Measurements from ENCODE around the gene FGGY. TPM values are rescaled to one million over a fixed set of nuclear protein-coding genes. Genes with fewer than 3 reads are reported as not detected.
"Not testable (repeated sequence)": the region's sequence is repeated elsewhere in the genome, so short reads cannot be mapped to it uniquely, and the experiment has no call there.

Gene FGGY
- polyA plus RNA-seq, 6 donors from 2014 or later: 6.1 to 12.0 (median 7.3) TPM

- no peak for DNase-seq
- Mint-ChIP-seq H3K27ac (no peak overlapping the region), H3K4me1 (peaks cover 0 to 9% (median 3%) of the 10 kb centered on the region in 3 donors), H3K9me3 (peaks cover 0 to 6% (median under 1%) of the 10 kb centered on the region in 7 donors), H3K27me3 (no peaks in the 10 kb centered on the region), H3K4me3 (no peak overlapping the region), H3K36me3 (no peaks in the 10 kb centered on the region)
- no peak for ATAC-seq (ENCODE audit: low read depth in 2 of 2)
Measured at GRCh38 chr1:59596432-59596831, 299.5 kb downstream of the FGGY start.

- ATAC-seq (ENCODE audit: low read depth in 2 of 2): no peak
- no peaks in the 10 kb centered on the region for H3K27me3 Mint-ChIP-seq
Measured at GRCh38 chr1:59596956-59597355, 300.1 kb downstream of the FGGY start.

GRCh38 chr1:59597420-59598119, 300.7 kb downstream of the FGGY start:
- H3K4me3 Mint-ChIP-seq: no peak overlapping the region
- ATAC-seq (ENCODE audit: low read depth in 2 of 2) (no peak), DNase-seq (no peak)
- no peaks in the 10 kb centered on the region for H3K9me3 Mint-ChIP-seq
- no peaks in the 10 kb centered on the region for H3K36me3 Mint-ChIP-seq
- H3K27me3 Mint-ChIP-seq: no peaks in the 10 kb centered on the region
- H3K27ac Mint-ChIP-seq: no peak overlapping the region
- H3K4me1 Mint-ChIP-seq: peaks cover 0 to 9% (median 3%) of the 10 kb centered on the region in 3 donors

More at GRCh38 chr1:59596956-59597355, 300.1 kb downstream of the FGGY start:
- no peak for DNase-seq
- no peaks in the 10 kb centered on the region for H3K36me3 Mint-ChIP-seq
- no peak overlapping the region for H3K4me3 Mint-ChIP-seq
- H3K4me1 Mint-ChIP-seq: peaks cover 0 to 9% (median 3%) of the 10 kb centered on the region in 3 donors
- H3K27ac Mint-ChIP-seq: no peak overlapping the region
- peaks cover 0 to under 1% (median 0%) of the 10 kb centered on the region in 7 donors for H3K9me3 Mint-ChIP-seq

- no peaks in the 10 kb centered on the region for H3K9me3 Mint-ChIP-seq
- ATAC-seq (ENCODE audit: low read depth in 2 of 2): no peak
- DNase-seq: no peak
- peaks cover 0 to 9% (median 3%) of the 10 kb centered on the region in 3 donors for H3K4me1 Mint-ChIP-seq
- no peaks in the 10 kb centered on the region for H3K27me3 Mint-ChIP-seq
- H3K4me3 Mint-ChIP-seq: no peak overlapping the region
- no peaks in the 10 kb centered on the region for H3K36me3 Mint-ChIP-seq
- no peak overlapping the region for H3K27ac Mint-ChIP-seq
Measured at GRCh38 chr1:59598120-59598440, 301.2 kb downstream of the FGGY start.

GRCh38 chr1:59601041-59601441, 304.1 kb downstream of the FGGY start:
- Mint-ChIP-seq H3K36me3 (no peaks in the 10 kb centered on the region), H3K4me1 (no peaks in the 10 kb centered on the region), H3K27ac (no peak overlapping the region), H3K9me3 (no peaks in the 10 kb centered on the region), H3K27me3 (no peaks in the 10 kb centered on the region), H3K4me3 (no peak overlapping the region)
- DNase-seq (no peak), ATAC-seq (ENCODE audit: low read depth in 2 of 2) (no peak)

GRCh38 chr1:59601811-59602210, 304.9 kb downstream of the FGGY start:
- H3K9me3 Mint-ChIP-seq: no peaks in the 10 kb centered on the region
- DNase-seq (no peak), ATAC-seq (ENCODE audit: low read depth in 2 of 2) (no peak)
- no peaks in the 10 kb centered on the region for H3K4me1 Mint-ChIP-seq
- H3K36me3 Mint-ChIP-seq: no peaks in the 10 kb centered on the region
- H3K4me3 Mint-ChIP-seq: no peak overlapping the region
- no peaks in the 10 kb centered on the region for H3K27me3 Mint-ChIP-seq
- H3K27ac Mint-ChIP-seq: no peak overlapping the region

- Mint-ChIP-seq H3K9me3 (peaks cover 0 to 3% (median 0%) of the 10 kb centered on the region in 7 donors), H3K4me3 (no peak overlapping the region), H3K4me1 (no peaks in the 10 kb centered on the region), H3K27me3 (no peaks in the 10 kb centered on the region), H3K36me3 (peaks cover 16 to 23% of the 10 kb centered on the region in 2 donors), H3K27ac (no peak overlapping the region)
- DNase-seq: no peak
- no peak for ATAC-seq (ENCODE audit: low read depth in 2 of 2)
Measured at GRCh38 chr1:59604191-59604590, 307.3 kb downstream of the FGGY start.

- Mint-ChIP-seq H3K27me3 (no peaks in the 10 kb centered on the region), H3K4me1 (no peaks in the 10 kb centered on the region), H3K27ac (peak overlapping the region in 1 of 6 donors; percentile 16), H3K9me3 (peaks cover 0 to 7% (median 3%) of the 10 kb centered on the region in 7 donors), H3K4me3 (no peak overlapping the region), H3K36me3 (peaks cover 26 to 32% of the 10 kb centered on the region in 2 donors)
- DNase-seq: no peak
- ATAC-seq (ENCODE audit: low read depth in 2 of 2): no peak
Measured at GRCh38 chr1:59605184-59605583, 308.3 kb downstream of the FGGY start.

GRCh38 chr1:59605761-59606160, 308.9 kb downstream of the FGGY start:
- Mint-ChIP-seq H3K4me1 (no peaks in the 10 kb centered on the region), H3K27me3 (no peaks in the 10 kb centered on the region), H3K36me3 (peaks cover 29 to 36% of the 10 kb centered on the region in 2 donors), H3K9me3 (peaks cover 0 to 12% (median 3%) of the 10 kb centered on the region in 7 donors), H3K4me3 (no peak overlapping the region), H3K27ac (no peak overlapping the region)
- no peak for ATAC-seq (ENCODE audit: low read depth in 2 of 2)
- DNase-seq: no peak

- no peak overlapping the region for H3K4me3 Mint-ChIP-seq
- no peaks in the 10 kb centered on the region for H3K4me1 Mint-ChIP-seq
Measured at GRCh38 chr1:59609245-59609644, 312.4 kb downstream of the FGGY start.

GRCh38 chr1:59610499-59610898, 313.6 kb downstream of the FGGY start:
- not testable (repeated sequence) for ATAC-seq (ENCODE audit: low read depth in 2 of 2); DNase-seq; H3K4me1 Mint-ChIP-seq

More at GRCh38 chr1:59609245-59609644, 312.4 kb downstream of the FGGY start:
- ATAC-seq (ENCODE audit: low read depth in 2 of 2) (no peak), DNase-seq (no peak)
- H3K27ac Mint-ChIP-seq: no peak overlapping the region
- peaks cover 29 to 36% of the 10 kb centered on the region in 2 donors for H3K36me3 Mint-ChIP-seq
- peaks cover 0 to 12% (median 4%) of the 10 kb centered on the region in 7 donors for H3K9me3 Mint-ChIP-seq
- no peaks in the 10 kb centered on the region for H3K27me3 Mint-ChIP-seq

DNA sequence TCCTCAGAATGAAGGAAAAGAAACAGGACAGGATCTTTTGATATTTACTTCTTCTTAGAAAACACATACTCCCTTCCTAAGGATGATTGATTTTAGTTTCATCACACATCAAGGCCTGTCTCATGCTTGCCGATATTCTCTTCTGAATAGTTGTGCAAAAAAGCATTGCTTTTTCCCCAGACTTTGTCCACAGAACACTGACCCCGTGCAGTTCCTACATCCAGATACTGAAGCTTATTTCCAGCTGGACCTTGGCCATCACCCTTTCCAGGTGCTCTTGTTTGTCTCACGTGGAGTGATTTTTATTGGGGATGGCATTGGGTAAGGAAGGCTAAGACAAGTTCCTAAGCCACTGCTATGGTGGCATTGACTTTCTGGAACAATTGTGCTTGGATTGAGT, 320.5 kb downstream of the FGGY start:
- ATAC-seq (ENCODE audit: low read depth in 2 of 2) (no peak), DNase-seq (no peak)
- no peaks in the 10 kb centered on the region for H3K27me3 Mint-ChIP-seq
- peaks cover 0 to 4% (median 0%) of the 10 kb centered on the region in 3 donors for H3K4me1 Mint-ChIP-seq
- peaks cover 0 to 8% (median 2%) of the 10 kb centered on the region in 7 donors for H3K9me3 Mint-ChIP-seq
- no peak overlapping the region for H3K27ac Mint-ChIP-seq
- H3K36me3 Mint-ChIP-seq: no peaks in the 10 kb centered on the region
- H3K4me3 Mint-ChIP-seq: no peak overlapping the region

More at GRCh38 chr1:59610499-59610898, 313.6 kb downstream of the FGGY start:
- Mint-ChIP-seq H3K9me3 (peaks cover 2 to 12% (median 4%) of the 10 kb centered on the region in 7 donors), H3K36me3 (peaks cover 29 to 36% of the 10 kb centered on the region in 2 donors)
- not testable (repeated sequence) for H3K27me3 Mint-ChIP-seq, H3K4me3 Mint-ChIP-seq, H3K27ac Mint-ChIP-seq

GRCh38 chr1:59619557-59619956, 322.7 kb downstream of the FGGY start:
- ATAC-seq (ENCODE audit: low read depth in 2 of 2) (no peak), DNase-seq (no peak)
- Mint-ChIP-seq H3K4me3 (no peak overlapping the region), H3K27ac (no peak overlapping the region), H3K27me3 (no peaks in the 10 kb centered on the region), H3K4me1 (peaks cover 0 to 4% (median 0%) of the 10 kb centered on the region in 3 donors), H3K36me3 (peaks cover 0 to 10% of the 10 kb centered on the region in 2 donors), H3K9me3 (peaks cover 0 to 8% (median 2%) of the 10 kb centered on the region in 7 donors)

DNA sequence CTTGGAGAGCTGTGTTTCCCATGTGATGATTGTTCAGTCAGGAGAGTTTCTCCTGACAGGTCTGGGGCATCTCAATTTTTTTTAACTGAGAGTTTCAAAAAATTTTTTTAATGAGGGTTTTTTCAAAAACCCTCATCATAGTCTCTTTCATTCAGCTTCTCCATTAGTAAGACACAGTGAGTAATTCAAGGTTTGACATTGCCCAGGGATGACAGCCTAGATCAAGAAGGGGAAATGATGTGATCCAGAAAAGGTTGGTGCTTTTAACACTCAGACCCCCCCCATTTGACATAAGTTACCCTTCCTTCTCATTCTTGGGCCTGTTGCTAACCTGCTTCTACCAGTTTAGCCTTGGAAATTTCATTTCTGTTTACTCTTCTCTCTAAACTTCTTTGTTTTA, 328.5 kb downstream of the FGGY start:
- ATAC-seq (ENCODE audit: low read depth in 2 of 2) (no peak), DNase-seq (no peak)
- Mint-ChIP-seq H3K9me3 (peaks cover 0 to 2% (median 0%) of the 10 kb centered on the region in 7 donors), H3K27me3 (no peaks in the 10 kb centered on the region), H3K36me3 (peaks cover 0 to 11% of the 10 kb centered on the region in 2 donors), H3K4me1 (no peaks in the 10 kb centered on the region), H3K27ac (no peak overlapping the region), H3K4me3 (no peak overlapping the region)
